Hepatocyte (in vitro differentiated cells): Measurements from ENCODE around the gene LIG3.

Experiments
- EZH2 ChIP-seq: fragments of 200-600 bp; sonication (generic); IDR thresholded peaks from 2 replicates; pipeline ENCODE4 v1.6.1; 2016; ENCODE audit warnings: antibody characterized with exemption, mild to moderate bottlenecking, borderline replicate concordance
- EZH2phosphoT487 ChIP-seq: fragments of 200-600 bp; sonication (generic); IDR thresholded peaks from one replicate; pipeline ENCODE4 v1.6.1; 2018; ENCODE audit warnings: antibody characterized with exemption, mild to moderate bottlenecking, low read depth, moderate library complexity; ENCODE audit not compliant: unreplicated experiment, severe bottlenecking
- TF ChIP-seq, protein P1 (sequence below): fragments of 200-600 bp; sonication (generic); IDR thresholded peaks from 2 replicates; pipeline ENCODE4 v1.5.1; 2016; ENCODE audit warnings: antibody characterized with exemption, mild to moderate bottlenecking; ENCODE audit not compliant: poor library complexity

DNA sequence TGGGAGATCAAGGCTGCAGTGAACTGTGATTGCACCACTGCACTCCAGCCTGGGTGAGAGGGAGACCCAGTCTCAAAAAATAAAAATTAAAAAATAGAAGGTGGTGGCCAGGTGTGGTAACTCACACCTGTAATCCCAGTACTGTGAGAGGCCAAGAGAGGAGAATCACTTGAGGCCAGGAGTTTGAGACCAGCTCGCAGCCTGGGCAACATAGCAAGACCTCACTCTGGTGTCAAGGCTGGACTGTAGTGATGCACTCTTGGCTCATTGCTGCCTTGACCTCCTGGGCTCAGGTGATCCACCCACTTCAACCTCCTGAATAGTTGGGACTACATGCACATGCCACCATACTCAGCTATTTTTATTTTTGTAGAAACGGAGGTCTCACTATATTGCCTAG, 69.9 kb downstream of the LIG3 start:
- TF ChIP-seq, protein P1, sequence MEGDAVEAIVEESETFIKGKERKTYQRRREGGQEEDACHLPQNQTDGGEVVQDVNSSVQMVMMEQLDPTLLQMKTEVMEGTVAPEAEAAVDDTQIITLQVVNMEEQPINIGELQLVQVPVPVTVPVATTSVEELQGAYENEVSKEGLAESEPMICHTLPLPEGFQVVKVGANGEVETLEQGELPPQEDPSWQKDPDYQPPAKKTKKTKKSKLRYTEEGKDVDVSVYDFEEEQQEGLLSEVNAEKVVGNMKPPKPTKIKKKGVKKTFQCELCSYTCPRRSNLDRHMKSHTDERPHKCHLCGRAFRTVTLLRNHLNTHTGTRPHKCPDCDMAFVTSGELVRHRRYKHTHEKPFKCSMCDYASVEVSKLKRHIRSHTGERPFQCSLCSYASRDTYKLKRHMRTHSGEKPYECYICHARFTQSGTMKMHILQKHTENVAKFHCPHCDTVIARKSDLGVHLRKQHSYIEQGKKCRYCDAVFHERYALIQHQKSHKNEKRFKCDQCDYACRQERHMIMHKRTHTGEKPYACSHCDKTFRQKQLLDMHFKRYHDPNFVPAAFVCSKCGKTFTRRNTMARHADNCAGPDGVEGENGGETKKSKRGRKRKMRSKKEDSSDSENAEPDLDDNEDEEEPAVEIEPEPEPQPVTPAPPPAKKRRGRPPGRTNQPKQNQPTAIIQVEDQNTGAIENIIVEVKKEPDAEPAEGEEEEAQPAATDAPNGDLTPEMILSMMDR = no peak
- TF ChIP-seq EZH2 = no peak
- TF ChIP-seq EZH2phosphoT487 = no peak
